Kidney epithelial cell (primary cell): ENCODE results near the gene TMEM86A. TPM values are rescaled to one million over a fixed set of nuclear protein-coding genes. Genes with fewer than 3 reads are reported as not detected.
"Not testable (repeated sequence)": the region's sequence is repeated elsewhere in the genome, so short reads cannot be mapped to it uniquely, and the experiment has no call there.

Source experiments
- DNase-seq: peaks from one replicate; pipeline ENCODE4 v3.0.0-alpha.2; 2010; ENCODE audit warnings: low read depth
- H3K27me3 ChIP-seq: 2 replicates; pipeline ENCODE4 v1.6.0; 2011; ENCODE audit warnings: low read length; ENCODE audit not compliant: control insufficient read depth, insufficient read depth
- H3K36me3 ChIP-seq: 2 replicates; pipeline ENCODE4 v1.5.1; 2011; ENCODE audit warnings: low read length; ENCODE audit not compliant: control insufficient read depth, insufficient read depth
- H3K4me3 ChIP-seq: 2 replicates; pipeline ENCODE4 v1.5.1; 2011; ENCODE audit warnings: low read depth, mild to moderate bottlenecking, control low read depth, low read length
- total RNA-seq: library from RNA; depleted of rRNA; stranded (reverse); fragments of >200 nt; gene quantifications from 2 replicates; pipeline ENCODE4 v1.2.3, GENCODE V29; 2015
- TF ChIP-seq, protein P1 (sequence below): IDR thresholded peaks from 2 replicates; pipeline ENCODE4 v1.5.1; 2011; ENCODE audit warnings: mild to moderate bottlenecking, moderate library complexity, low read length, control low read depth, inconsistent platforms; ENCODE audit not compliant: insufficient read depth, poor library complexity, severe bottlenecking

The TMEM86A gene
- total RNA-seq, 1 donor from 2014 or later: 5.0 TPM

DNA sequence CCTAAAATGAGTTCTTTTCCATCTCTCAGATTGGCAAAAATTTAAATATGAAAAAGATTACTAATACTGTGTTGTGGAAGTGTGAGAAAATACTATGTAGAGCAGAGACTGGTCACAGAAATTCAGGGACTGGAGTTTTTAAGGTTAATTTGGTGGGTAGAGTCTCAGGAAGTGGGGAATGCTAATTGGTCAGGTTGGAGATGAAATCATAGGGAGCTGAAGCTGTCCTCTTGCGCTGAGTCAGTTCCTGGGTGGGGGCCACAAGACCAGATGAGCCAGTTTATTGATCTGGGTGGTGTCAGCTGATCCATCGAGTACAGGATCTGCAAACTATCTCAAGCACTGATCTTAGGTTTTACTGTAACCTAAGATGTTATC, 29.4 kb upstream of the TMEM86A start:
- TF ChIP-seq, protein P1, sequence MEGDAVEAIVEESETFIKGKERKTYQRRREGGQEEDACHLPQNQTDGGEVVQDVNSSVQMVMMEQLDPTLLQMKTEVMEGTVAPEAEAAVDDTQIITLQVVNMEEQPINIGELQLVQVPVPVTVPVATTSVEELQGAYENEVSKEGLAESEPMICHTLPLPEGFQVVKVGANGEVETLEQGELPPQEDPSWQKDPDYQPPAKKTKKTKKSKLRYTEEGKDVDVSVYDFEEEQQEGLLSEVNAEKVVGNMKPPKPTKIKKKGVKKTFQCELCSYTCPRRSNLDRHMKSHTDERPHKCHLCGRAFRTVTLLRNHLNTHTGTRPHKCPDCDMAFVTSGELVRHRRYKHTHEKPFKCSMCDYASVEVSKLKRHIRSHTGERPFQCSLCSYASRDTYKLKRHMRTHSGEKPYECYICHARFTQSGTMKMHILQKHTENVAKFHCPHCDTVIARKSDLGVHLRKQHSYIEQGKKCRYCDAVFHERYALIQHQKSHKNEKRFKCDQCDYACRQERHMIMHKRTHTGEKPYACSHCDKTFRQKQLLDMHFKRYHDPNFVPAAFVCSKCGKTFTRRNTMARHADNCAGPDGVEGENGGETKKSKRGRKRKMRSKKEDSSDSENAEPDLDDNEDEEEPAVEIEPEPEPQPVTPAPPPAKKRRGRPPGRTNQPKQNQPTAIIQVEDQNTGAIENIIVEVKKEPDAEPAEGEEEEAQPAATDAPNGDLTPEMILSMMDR: no peak
- no peak overlapping the region for H3K4me3 ChIP-seq
- DNase-seq: no peak

DNA sequence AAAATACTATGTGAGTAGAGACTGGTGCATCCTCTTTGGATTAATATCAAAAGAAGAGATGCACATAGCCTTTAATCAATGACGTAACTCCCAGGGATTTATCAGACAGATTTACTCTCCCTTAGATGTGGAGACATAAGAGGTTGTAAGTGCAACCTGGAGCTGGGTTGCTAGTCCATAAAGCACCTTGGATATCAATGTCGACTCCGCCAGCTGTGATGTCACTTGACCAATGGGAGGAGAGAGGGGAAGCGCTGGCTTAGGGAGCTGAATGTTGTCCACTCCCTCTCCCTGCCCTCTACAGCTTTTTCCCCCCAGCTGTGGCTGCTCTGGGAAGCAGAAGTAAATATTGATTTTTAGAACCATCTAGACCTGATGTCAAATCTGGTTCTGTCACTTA, 28.9 kb upstream of the TMEM86A start:
- Histone ChIP-seq H3K27me3 (no peaks in the 10 kb centered on the region), H3K36me3 (no peaks in the 10 kb centered on the region), H3K4me3 (no peak overlapping the region)
- DNase-seq: no peak
- TF ChIP-seq, protein P1: no peak

More for the DNA sequence above, 29.4 kb upstream of the TMEM86A start:
- Histone ChIP-seq H3K36me3 (no peaks in the 10 kb centered on the region), H3K27me3 (no peaks in the 10 kb centered on the region)

DNA sequence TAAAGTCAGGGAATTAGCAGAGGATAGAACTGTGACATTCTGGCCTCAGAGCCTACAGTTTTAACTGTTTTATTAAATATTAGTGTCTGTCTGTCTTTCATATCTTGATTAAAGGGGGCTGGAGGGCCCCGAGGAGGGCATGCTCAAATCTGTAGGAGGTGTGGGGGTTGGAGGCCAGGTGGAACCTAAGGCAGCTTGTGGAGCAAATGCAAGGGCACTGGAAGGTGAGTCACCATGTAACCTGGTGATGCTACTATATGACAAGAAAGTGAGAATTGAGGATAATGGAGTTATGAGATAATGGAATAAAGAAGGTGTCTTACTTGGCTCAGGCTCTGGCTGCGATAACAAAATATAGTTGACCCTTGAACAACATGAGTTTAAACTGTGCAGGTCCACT, 27.3 kb upstream of the TMEM86A start:
- Histone ChIP-seq H3K27me3 (no peaks in the 10 kb centered on the region), H3K4me3 (no peak overlapping the region), H3K36me3 (no peaks in the 10 kb centered on the region)
- TF ChIP-seq, protein P1: no peak
- no peak for DNase-seq

DNA sequence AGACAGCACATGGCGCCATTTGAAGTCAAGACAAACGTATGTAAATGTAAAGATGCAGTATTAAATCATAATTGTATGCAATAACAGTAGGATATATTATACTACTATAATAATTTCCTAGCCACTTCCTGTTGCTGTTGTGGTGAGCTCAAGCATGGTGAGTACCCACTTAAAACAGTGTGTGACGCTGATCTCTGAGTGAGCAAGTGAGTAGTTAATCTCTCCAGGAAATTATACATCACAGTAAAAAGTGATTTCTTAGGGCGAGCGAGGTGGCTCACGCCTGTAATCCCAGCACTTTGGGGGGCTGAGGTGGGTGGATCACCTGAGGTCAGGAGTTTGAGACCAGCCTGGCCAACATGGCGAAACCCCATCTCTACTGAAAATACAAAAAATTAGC, 26.4 kb upstream of the TMEM86A start:
- DNase-seq, H3K4me3 ChIP-seq, H3K27me3 ChIP-seq, H3K36me3 ChIP-seq: not testable (repeated sequence)

DNA sequence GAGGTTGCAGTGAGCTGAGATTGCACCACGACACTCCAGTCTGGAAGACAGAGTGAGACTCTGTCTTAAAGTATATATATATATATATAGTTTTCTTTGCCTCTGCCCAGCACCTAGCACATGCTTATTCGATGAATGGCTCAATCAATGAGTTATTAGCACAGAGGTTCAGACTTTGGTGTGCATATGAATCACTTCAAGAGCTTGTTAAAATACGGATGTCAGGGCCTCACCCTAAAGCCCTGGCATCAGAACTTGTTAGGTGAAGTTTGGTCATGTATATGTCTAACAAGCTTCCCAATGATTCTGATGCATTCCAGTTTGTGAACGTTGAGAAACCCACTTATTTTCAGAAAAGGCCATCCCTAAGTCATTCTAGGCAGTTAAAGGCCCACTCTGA, 21.8 kb upstream of the TMEM86A start:
- TF ChIP-seq, protein P1: no peak
- Histone ChIP-seq H3K36me3 (no peaks in the 10 kb centered on the region), H3K27me3 (no peaks in the 10 kb centered on the region), H3K4me3 (no peak overlapping the region)
- no peak for DNase-seq

DNA sequence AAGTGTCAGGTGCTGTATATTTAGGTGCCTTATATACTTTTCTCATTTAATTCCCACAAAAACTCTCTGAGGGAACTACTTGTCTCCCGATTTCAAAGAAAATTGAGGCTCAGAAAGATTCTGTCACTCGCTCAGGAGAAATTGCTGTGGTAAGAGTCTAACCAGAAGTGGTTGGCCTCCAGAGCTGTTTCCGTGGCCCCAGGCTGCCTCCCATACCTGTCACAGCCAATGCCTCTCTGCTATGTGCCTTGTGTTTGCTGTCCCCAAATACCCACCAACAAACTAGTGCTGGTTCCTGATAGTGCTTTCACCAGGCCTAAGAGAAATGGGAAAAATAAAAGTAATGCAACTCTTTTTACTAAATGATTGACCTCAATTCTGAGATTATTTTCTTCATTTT, 21.0 kb upstream of the TMEM86A start:
- Histone ChIP-seq H3K4me3 (no peak overlapping the region), H3K27me3 (no peaks in the 10 kb centered on the region), H3K36me3 (no peaks in the 10 kb centered on the region)
- DNase-seq: no peak
- TF ChIP-seq, protein P1: no peak

DNA sequence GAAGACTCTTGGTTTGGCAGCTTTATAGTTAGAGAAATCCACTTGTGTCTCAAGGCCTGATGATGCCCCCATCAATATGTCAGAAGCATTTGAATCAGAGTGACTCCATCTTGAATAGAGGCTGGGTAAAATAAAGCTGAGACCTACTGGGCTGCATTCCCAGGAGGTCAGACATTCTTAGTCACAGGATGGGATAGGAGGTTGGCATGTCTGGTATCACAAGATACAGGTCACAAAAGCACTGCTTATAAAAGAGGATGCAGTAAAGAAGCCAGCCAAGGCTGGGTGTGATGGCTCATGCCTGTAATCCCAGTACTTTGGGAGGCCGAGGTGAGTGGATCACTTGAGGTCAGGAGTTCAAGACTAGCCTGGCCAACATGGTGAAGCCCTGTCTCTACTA, 16.6 kb upstream of the TMEM86A start:
- H3K4me3 ChIP-seq, H3K27me3 ChIP-seq, DNase-seq, H3K36me3 ChIP-seq: not testable (repeated sequence)
